Left lobe of liver (tissue), 2 donors: ENCODE results near the gene POC1A. TPM values are rescaled to one million over a fixed set of nuclear protein-coding genes. Genes with fewer than 3 reads are reported as not detected.

Experiments used
- ATAC-seq: fragments of 200-7000 bp; cut with Tn5 transposase; one replicate; pipeline ENCODE4 v1.9.1; 2020; ENCODE audit warnings: mild to moderate bottlenecking, moderate library complexity
- DNase-seq: peaks from one replicate; pipeline ENCODE4 v3.0.0-alpha.2; 2020; ENCODE audit warnings: low spot score
- total RNA-seq: library from RNA; stranded (reverse); gene quantifications from one replicate; pipeline ENCODE4 v1.2.1, GENCODE V29; 2021
- donor health status: DM: no; HTN: no; CAD: no; lungs with moderate emphysema.
- donor health status: DM: no; HTN: yes; CAD: no.

Gene POC1A
- total RNA-seq, 1 donor from 2014 or later = 2.1 TPM

- DNase-seq (no peak), ATAC-seq (no peak)
Observed at GRCh38 chr3:52132041-52132440, 22.2 kb downstream of the POC1A start.

- no peak for DNase-seq
- no peak for ATAC-seq
Observed at GRCh38 chr3:52130966-52131622, 23.1 kb downstream of the POC1A start.

GRCh38 chr3:52128118-52128683 is 26.0 kb downstream of the POC1A start:
- no peak for DNase-seq
- peak; percentile 41 for ATAC-seq

- DNase-seq (no peak), ATAC-seq (no peak)
Observed at GRCh38 chr3:52126500-52126899, 27.7 kb downstream of the POC1A start.

GRCh38 chr3:52126036-52126435 is 28.2 kb downstream of the POC1A start:
- DNase-seq (no peak), ATAC-seq (no peak)

GRCh38 chr3:52124766-52125165 is 29.5 kb downstream of the POC1A start:
- no peak for DNase-seq

GRCh38 chr3:52124126-52124525 is 30.1 kb downstream of the POC1A start:
- ATAC-seq = no peak
- DNase-seq = no peak

More at GRCh38 chr3:52124766-52125165, 29.5 kb downstream of the POC1A start:
- no peak for ATAC-seq

GRCh38 chr3:52123106-52123725 is 31.0 kb downstream of the POC1A start:
- ATAC-seq (peak; percentile 95), DNase-seq (peak; percentile 76)

GRCh38 chr3:52122491-52122890 is 31.7 kb downstream of the POC1A start:
- DNase-seq (no peak), ATAC-seq (no peak)

- peak; percentile 20 for ATAC-seq
- DNase-seq = no peak
Observed at GRCh38 chr3:52121813-52122212, 32.4 kb downstream of the POC1A start.

- ATAC-seq = peak; percentile 48
- no peak for DNase-seq
Observed at GRCh38 chr3:52121464-52121805, 32.8 kb downstream of the POC1A start.

GRCh38 chr3:52120556-52121463 is 33.4 kb downstream of the POC1A start:
- DNase-seq (no peak), ATAC-seq (no peak)

GRCh38 chr3:52119826-52120225 is 34.4 kb downstream of the POC1A start:
- ATAC-seq (no peak), DNase-seq (no peak)

GRCh38 chr3:52119099-52119498 is 35.1 kb downstream of the POC1A start:
- DNase-seq = no peak
- ATAC-seq = no peak

GRCh38 chr3:52118156-52118875 is 35.9 kb downstream of the POC1A start:
- DNase-seq (no peak), ATAC-seq (no peak)

GRCh38 chr3:52117537-52117936 is 36.7 kb downstream of the POC1A start:
- DNase-seq (no peak), ATAC-seq (no peak)

GRCh38 chr3:52112056-52112455 is 42.2 kb downstream of the POC1A start:
- DNase-seq (no peak), ATAC-seq (no peak)

GRCh38 chr3:52110502-52110901 is 43.7 kb downstream of the POC1A start:
- DNase-seq (no peak), ATAC-seq (no peak)

- DNase-seq (no peak), ATAC-seq (no peak)
Observed at GRCh38 chr3:52109611-52110301, 44.5 kb downstream of the POC1A start.
